Endothelial cell of umbilical vein (primary cell): ENCODE results near the gene AQR. TPM values are rescaled to one million over a fixed set of nuclear protein-coding genes. Genes with fewer than 3 reads are reported as not detected.

ENCODE experiments used
- BruUV-seq: library from RNA; stranded (reverse); fragments of 400-500 nt; replicated peaks from 2 replicates; lab custom pipeline; 2021; lab: Mats Ljungman, UMichigan
- CTCF ChIA-PET: fragments of 300-600, 350-600 bp; sonication (Branson Sonifier 250); formaldehyde crosslinking; loops from one replicate; lab custom pipeline; 2021; ENCODE audit warnings: antibody characterized with exemption, inconsistent platforms; lab: Charles Lee
- POLR2A ChIA-PET: fragments of 300-600, 350-600 bp; sonication (Branson Sonifier 250); formaldehyde crosslinking; loops from one replicate; lab custom pipeline; 2021; ENCODE audit warnings: antibody characterized with exemption, inconsistent platforms; lab: Charles Lee
- DNase-seq: peaks from one replicate; pipeline ENCODE4 v3.0.0-alpha.2; 2011; ENCODE audit warnings: low read depth, low spot score
- FAIRE-seq: peaks from 2 replicates; lab custom pipeline; 2011; peaks lifted over from hg19 to GRCh38; lab: Jason Lieb, UNC
- H2AFZ ChIP-seq: 2 replicates; pipeline ENCODE4 v1.6.0; 2012; ENCODE audit warnings: low read depth, low read length, control low read depth, inconsistent platforms
- H3K27ac ChIP-seq: 2 replicates; pipeline ENCODE4 v1.5.1; 2011; ENCODE audit warnings: low read depth, mild to moderate bottlenecking, control low read depth, low read length, moderate library complexity; ENCODE audit not compliant: insufficient read depth
- H3K27me3 ChIP-seq, 2 experiments: 2 replicates each; pipeline versions ENCODE4 v1.6.0 to v1.6.1; 2011; ENCODE audit warnings: low read length in 2 of 2, mixed read lengths in 1 of 2; ENCODE audit not compliant: control insufficient read depth in 2 of 2, insufficient read depth in 2 of 2
- H3K36me3 ChIP-seq, 2 experiments: 2 replicates in 1 of 2; 3 replicates in 1 of 2; pipeline ENCODE4 v1.5.1; 2011; ENCODE audit warnings: low read length in 2 of 2, mild to moderate bottlenecking in 1 of 2, moderate library complexity in 1 of 2; ENCODE audit not compliant: control insufficient read depth in 2 of 2, insufficient read depth in 2 of 2; ENCODE audit errors: extremely low read depth in 1 of 2
- H3K4me1 ChIP-seq: 3 replicates; pipeline ENCODE4 v1.5.1; 2011; ENCODE audit warnings: mild to moderate bottlenecking, low read length; ENCODE audit not compliant: control insufficient read depth, insufficient read depth; ENCODE audit errors: extremely low read depth
- H3K4me2 ChIP-seq: 2 replicates; pipeline ENCODE4 v1.6.1; 2011; ENCODE audit warnings: low read length, control low read depth, mixed read lengths; ENCODE audit not compliant: insufficient read depth
- H3K4me3 ChIP-seq, 3 experiments: fragments of 200-600 bp in 1 of 3; sonication (generic), shearing (Covaris generic) in 1 of 3; replicated peaks in 1 of 3; 2 replicates each; pipeline ENCODE4 v1.5.1; 2011 to 2016; ENCODE audit warnings: control low read depth in 3 of 3, low read length in 3 of 3, mild to moderate bottlenecking in 2 of 3, inconsistent platforms in 1 of 3, low read depth in 1 of 3, moderate library complexity in 1 of 3; ENCODE audit not compliant: insufficient read depth in 1 of 3
- H3K79me2 ChIP-seq: 2 replicates; pipeline ENCODE4 v1.6.0; 2012; ENCODE audit warnings: low read length, inconsistent platforms; ENCODE audit not compliant: control insufficient read depth, insufficient read depth
- H3K9ac ChIP-seq: replicated peaks from 2 replicates; pipeline ENCODE3; 2011; ENCODE audit warnings: low read length, control low read depth; ENCODE audit not compliant: insufficient read depth; ENCODE audit errors: extremely low read depth
- H3K9me1 ChIP-seq: replicated peaks from 3 replicates; pipeline ENCODE4 v1.6.0; 2011; ENCODE audit warnings: mild to moderate bottlenecking, low read length; ENCODE audit not compliant: control insufficient read depth, insufficient read depth; ENCODE audit errors: extremely low read depth
- H3K9me3 ChIP-seq: replicated peaks from 2 replicates; pipeline ENCODE4 v1.5.1; 2012; ENCODE audit warnings: low read length, inconsistent platforms; ENCODE audit not compliant: control insufficient read depth, insufficient read depth
- H4K20me1 ChIP-seq: replicated peaks from 2 replicates; pipeline ENCODE3; 2011; ENCODE audit warnings: mild to moderate bottlenecking, low read length; ENCODE audit not compliant: control insufficient read depth, insufficient read depth; ENCODE audit errors: extremely low read depth
- CTCF ChIP-seq, 2 donors: IDR thresholded peaks; 1 replicate in 1 of 2; 2 replicates in 1 of 2; pipeline ENCODE4 v1.5.1; 2011; ENCODE audit warnings: low read length in 2 of 2, mild to moderate bottlenecking in 2 of 2, moderate library complexity in 2 of 2, control low read depth in 1 of 2, inconsistent platforms in 1 of 2, low read depth in 1 of 2; ENCODE audit not compliant: insufficient read depth in 1 of 2; ENCODE audit errors: extremely low read depth in 1 of 2
- EZH2 ChIP-seq: IDR thresholded peaks from 2 replicates; pipeline ENCODE4 v1.6.1; 2012; ENCODE audit warnings: borderline replicate concordance, low read depth, mild to moderate bottlenecking, moderate library complexity, low read length, inconsistent platforms; ENCODE audit not compliant: severe bottlenecking
- FOS ChIP-seq: IDR thresholded peaks from 2 replicates; pipeline ENCODE4 v1.6.1; 2011; ENCODE audit warnings: mild to moderate bottlenecking, low read length, moderate library complexity, borderline replicate concordance; ENCODE audit not compliant: insufficient read depth
- GATA2 ChIP-seq: IDR thresholded peaks from 2 replicates; pipeline ENCODE4 v1.7.0; 2011; ENCODE audit warnings: low read depth, mild to moderate bottlenecking, moderate library complexity, mixed read lengths, low read length; ENCODE audit not compliant: insufficient read length, insufficient read depth
- JUN ChIP-seq: IDR thresholded peaks from 2 replicates; pipeline ENCODE4 v1.6.1; 2011; ENCODE audit warnings: borderline replicate concordance, low read depth; ENCODE audit not compliant: insufficient read length, insufficient read depth
- MAX ChIP-seq: IDR thresholded peaks from 2 replicates; pipeline ENCODE4 v1.6.1; 2011; ENCODE audit not compliant: insufficient read depth, insufficient read length
- MYC ChIP-seq: IDR thresholded peaks from one replicate; pipeline ENCODE4 v1.6.1; 2011; ENCODE audit warnings: mild to moderate bottlenecking, low read depth, low read length
- POLR2A ChIP-seq: IDR thresholded peaks from 2 replicates; pipeline ENCODE4 v1.6.1; 2012; ENCODE audit warnings: low read depth, mild to moderate bottlenecking, control low read depth, low read length
- POLR2AphosphoS5 ChIP-seq: IDR thresholded peaks from 2 replicates; pipeline ENCODE4 v1.6.1; 2012; ENCODE audit warnings: low read depth, mild to moderate bottlenecking, control low read depth, low read length, moderate library complexity; ENCODE audit not compliant: insufficient read depth
- dilution Hi-C: fragments of 300-500 bp; cut with MboI; formaldehyde crosslinking; loops from one replicate; pipeline ENCODE4 v1.15.0; 2019; ENCODE audit warnings: low sequenced_read_pairs; ENCODE audit not compliant: extremely low pct_ligation_motif_present
- intact Hi-C: fragments of 100-400 bp; cut with micrococcal nuclease; formaldehyde crosslinking; loops from one replicate; pipeline ENCODE4 v1.10.0; 2022
- polyA plus RNA-seq, 4 experiments: library from polyadenylated mRNA; depleted of rRNA in 3 of 4; stranded (reverse) in 3 of 4; unstranded in 1 of 4; fragments of >200 nt; gene quantifications; 2 replicates each; pipeline versions ENCODE4 v1.2.1 to v1.2.3, GENCODE V29; 2011 to 2012; ENCODE audit warnings: missing spikeins in 1 of 4
- total RNA-seq: library from RNA; stranded (reverse); gene quantifications from 2 replicates; pipeline ENCODE4 v1.2.3, GENCODE V29; 2021

Gene AQR
- total and polyA plus RNA-seq, 2 donors (not counting 3 experiments of a cell fraction or from before 2014, with no cell fraction given): 18.7 to 37.5 TPM

- no peak for DNase-seq
- no peak for FAIRE-seq
- intact Hi-C loops (no loop called here), dilution Hi-C loops (no loop called here)
- no peak overlapping the region for H3K4me2 ChIP-seq
- TF ChIP-seq JUN (no peak), CTCF (IDR thresholded peaks at IDR 0.05; ENCODE audit: extremely low read depth in 1 of 2, insufficient read depth in 1 of 2, low read depth in 1 of 2, low read length in 2 of 2) (no peak), MYC (no peak), MAX (no peak), EZH2 (no peak), FOS (no peak), POLR2A (no peak), GATA2 (no peak), POLR2AphosphoS5 (no peak)
- ChIA-PET CTCF (interaction anchor here (0.9 to 1.2 kb wide), 2 partner anchors 205 to 293 kb away, joined by 3 to 5 read pairs; no protein-coding TSS in a partner anchor), POLR2A (no interaction called here)
- no TSS peak for BruUV-seq
- H3K79me2 ChIP-seq: no peaks in the 10 kb centered on the region
- H3K9ac ChIP-seq: no peak overlapping the region
- H3K9me3 ChIP-seq: no peaks in the 10 kb centered on the region
- no peaks in the 10 kb centered on the region for H4K20me1 ChIP-seq
- no peaks in the 10 kb centered on the region for H3K9me1 ChIP-seq
- H3K27ac ChIP-seq: no peak overlapping the region
- no peak overlapping the region for H2AFZ ChIP-seq
- no peak overlapping the region for H3K4me3 ChIP-seq
- no peaks in the 10 kb centered on the region for H3K27me3 ChIP-seq
- peaks cover 8 to 11% of the 10 kb centered on the region in 2 experiments for H3K36me3 ChIP-seq
- no peaks in the 10 kb centered on the region for H3K4me1 ChIP-seq
Measured at GRCh38 chr15:34914317-34914716, 55.2 kb downstream of the AQR start.
